Kidney (tissue), 14 donors: ENCODE data around the gene GOLGA6A. TPM values are rescaled to one million over a fixed set of nuclear protein-coding genes. Genes with fewer than 3 reads are reported as not detected.
"Not testable (repeated sequence)": the region's sequence is repeated elsewhere in the genome, so short reads cannot be mapped to it uniquely, and the experiment has no call there.

Source experiments
- DNase-seq, 5 donors: peaks; one replicate each; pipeline ENCODE4 v3.0.0-alpha.2; 2013 to 2020
- FAIRE-seq: peaks from 2 replicates; lab custom pipeline; 2012; peaks lifted over from hg19 to GRCh38; lab: Jason Lieb, UNC
- H3K27ac ChIP-seq, 2 donors: one replicate each; pipeline ENCODE4 v1.7.0; 2013; ENCODE audit warnings: low read depth in 2 of 2, low read length in 2 of 2, inconsistent platforms in 1 of 2
- H3K27me3 ChIP-seq: one replicate; pipeline ENCODE4 v1.7.1; 2013; ENCODE audit warnings: low read length, inconsistent platforms; ENCODE audit not compliant: control insufficient read depth, insufficient read depth
- H3K36me3 ChIP-seq, 3 donors: one replicate each; pipeline versions ENCODE4 v1.7.0 to v1.7.1; 2013; ENCODE audit warnings: low read length in 3 of 3, control low read depth in 1 of 3, inconsistent platforms in 1 of 3; ENCODE audit not compliant: insufficient read depth in 3 of 3, control insufficient read depth in 2 of 3
- H3K4me1 ChIP-seq, 3 donors: one replicate each; pipeline versions ENCODE4 v1.7.0 to v1.7.1; 2013; ENCODE audit warnings: low read length in 3 of 3, inconsistent platforms in 1 of 3, low read depth in 1 of 3; ENCODE audit not compliant: control insufficient read depth in 2 of 3, insufficient read depth in 2 of 3
- H3K4me3 ChIP-seq, 3 donors: one replicate each; pipeline versions ENCODE4 v1.7.0 to v1.8.1; 2013; ENCODE audit warnings: low read length in 3 of 3, control low read depth in 1 of 3, inconsistent platforms in 1 of 3
- H3K9ac ChIP-seq, 3 donors: one replicate each; pipeline versions ENCODE4 v1.7.0 to v1.7.1; 2013; ENCODE audit warnings: low read length in 3 of 3, control low read depth in 1 of 3, inconsistent platforms in 1 of 3
- H3K9me3 ChIP-seq, 3 donors: one replicate each; pipeline versions ENCODE4 v1.7.0 to v1.7.1; 2013; ENCODE audit warnings: low read length in 3 of 3, control low read depth in 1 of 3, inconsistent platforms in 1 of 3; ENCODE audit not compliant: control insufficient read depth in 2 of 3, insufficient read depth in 1 of 3
- CTCF ChIP-seq: IDR thresholded peaks from 3 replicates; pipeline ENCODE4 v1.5.1; 2012; ENCODE audit warnings: mild to moderate bottlenecking, moderate library complexity, borderline replicate concordance; ENCODE audit not compliant: insufficient read depth; ENCODE audit errors: extremely low read depth
- intact Hi-C: fragments of 100-400 bp; cut with DNase I; formaldehyde crosslinking; loops from one replicate; pipeline ENCODE4 v1.11.1; 2022
- polyA plus RNA-seq: library from polyadenylated mRNA; stranded (reverse); fragments of 350-450 nt; fragmentation: Illumina TruSeq; extraction: RNeasy Lipid Tissue Mini Kit (QIAGEN cat#74804); gene quantifications from one replicate; pipeline ENCODE4 v1.2.3, GENCODE V29; 2014; ENCODE audit warnings: low read depth, low replicate concordance; ENCODE audit not compliant: insufficient read depth
- total RNA-seq: library from RNA; stranded (reverse); fragmentation: NEBNext Ultra II Directional; extraction: Animal tissue kit (Norgen Biotek cat#: 25700); gene quantifications from one replicate; pipeline ENCODE4 v1.2.1, GENCODE V29; 2021
- donor health status: control.
- donor health status: control.
- donor health status: control.
- donor health status: control.
- donor health status: control.
- donor health status: DM: yes; HTN: yes; CAD: no.
- donor health status: Normal renal cell carcinoma (clear cell type).

GOLGA6A gene
- total and polyA plus RNA-seq, 2 donors from 2014 or later, result 0.06 TPM; not detected in 1

GRCh38 chr15:74095610-74096009 is 13.3 kb upstream of the GOLGA6A start:
- FAIRE-seq, H3K27me3 ChIP-seq, H3K4me3 ChIP-seq, intact Hi-C loops, H3K9me3 ChIP-seq, H3K4me1 ChIP-seq, H3K36me3 ChIP-seq, H3K27ac ChIP-seq, DNase-seq, H3K9ac ChIP-seq: not testable (repeated sequence)

GRCh38 chr15:74094567-74094966 is 12.2 kb upstream of the GOLGA6A start:
- H3K4me1 ChIP-seq, FAIRE-seq, intact Hi-C loops, H3K9ac ChIP-seq, H3K36me3 ChIP-seq, H3K9me3 ChIP-seq, DNase-seq, H3K27ac ChIP-seq, H3K27me3 ChIP-seq, H3K4me3 ChIP-seq: not testable (repeated sequence)

DNA sequence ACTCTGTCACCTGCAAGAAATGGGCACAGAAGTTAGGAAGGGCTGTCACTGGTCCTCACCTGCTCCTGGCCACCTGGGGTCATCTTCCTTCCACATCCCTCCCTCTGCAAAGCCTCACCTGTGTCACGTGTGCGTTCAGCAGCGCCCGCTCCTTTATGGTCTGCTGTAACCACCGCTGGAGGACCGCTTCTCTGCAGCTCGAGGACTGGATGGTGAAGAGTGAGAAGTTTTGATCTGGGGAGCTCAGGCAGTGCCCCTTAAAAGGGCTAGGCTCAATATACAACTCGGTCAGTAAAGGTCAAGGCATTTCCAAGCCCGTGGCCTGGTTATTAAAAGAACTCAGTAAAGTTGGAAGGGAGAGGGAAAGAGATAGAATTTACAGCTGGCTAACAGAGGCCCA is 6.6 kb downstream of the GOLGA6A start:
- H3K27me3 ChIP-seq, H3K4me3 ChIP-seq, H3K36me3 ChIP-seq, intact Hi-C loops, FAIRE-seq, H3K9ac ChIP-seq, H3K27ac ChIP-seq, DNase-seq, H3K9me3 ChIP-seq, H3K4me1 ChIP-seq: not testable (repeated sequence)

- intact Hi-C loops, H3K9me3 ChIP-seq, H3K36me3 ChIP-seq, H3K4me3 ChIP-seq, H3K4me1 ChIP-seq, DNase-seq, H3K9ac ChIP-seq, H3K27ac ChIP-seq, FAIRE-seq, H3K27me3 ChIP-seq: not testable (repeated sequence)
- peak; percentile 32 for TF ChIP-seq CTCF
Observed at GRCh38 chr15:74072614-74073337, 9.6 kb downstream of the GOLGA6A start.

DNA sequence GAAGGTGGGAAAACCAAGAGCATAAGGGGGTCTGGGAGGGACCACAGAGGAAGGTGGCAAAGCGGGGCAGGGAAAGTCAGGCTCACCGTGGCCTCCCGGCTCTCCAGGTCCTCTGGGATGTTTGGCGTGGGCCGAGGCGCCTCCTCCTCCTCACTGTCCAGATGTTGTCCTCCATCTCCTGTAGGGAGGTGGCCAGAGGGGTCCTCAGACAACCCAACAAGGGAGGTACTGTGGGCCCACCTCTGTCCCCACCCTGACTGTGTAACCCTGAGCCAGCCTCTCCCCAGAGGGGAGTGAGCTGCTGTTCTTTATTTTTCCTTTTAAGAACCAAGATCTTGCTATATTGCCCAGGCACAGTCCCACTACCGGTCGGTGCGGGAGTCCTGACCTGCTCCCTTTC is 10.2 kb downstream of the GOLGA6A start:
- FAIRE-seq, H3K27ac ChIP-seq, intact Hi-C loops, H3K4me3 ChIP-seq, H3K9me3 ChIP-seq, H3K9ac ChIP-seq, DNase-seq, H3K27me3 ChIP-seq, H3K36me3 ChIP-seq, H3K4me1 ChIP-seq: not testable (repeated sequence)

GRCh38 chr15:74071645-74072044 is 10.7 kb downstream of the GOLGA6A start:
- H3K27me3 ChIP-seq, H3K4me1 ChIP-seq, intact Hi-C loops, FAIRE-seq, DNase-seq, H3K9me3 ChIP-seq, H3K4me3 ChIP-seq, H3K36me3 ChIP-seq, H3K9ac ChIP-seq, H3K27ac ChIP-seq: not testable (repeated sequence)
